ENCODE results near the gene CECR2. TPM values are rescaled to one million over a fixed set of nuclear protein-coding genes. Genes with fewer than 3 reads are reported as not detected.

Gene CECR2
- total RNA-seq, 6 experiments from 2014 or later = not detected

GRCh38 chr22:17370766-17371432 is 1.6 kb downstream of the CECR2 start:
- no peaks in the 10 kb centered on the region for H3K4me1 Mint-ChIP-seq (ENCODE audit: low read depth)
- no peaks in the 10 kb centered on the region; the same call in 1 of the 2 replicates for H3K9me3 Mint-ChIP-seq
- no peak for DNase-seq
- no peak overlapping the region for H3K27ac Mint-ChIP-seq
- H3K36me3 Mint-ChIP-seq (ENCODE audit: low read depth) = peaks cover 8% of the 10 kb centered on the region; the same call in 1 of the 2 replicates
- no peak overlapping the region for H3K4me3 Mint-ChIP-seq
- TF ChIP-seq CTCF (IDR thresholded peaks at IDR 0.05) = no peak
- peaks cover 24% of the 10 kb centered on the region for H3K27me3 Mint-ChIP-seq (ENCODE audit: insufficient read depth)

GRCh38 chr22:17371448-17371847 is 2.2 kb downstream of the CECR2 start:
- H3K27me3 Mint-ChIP-seq (ENCODE audit: insufficient read depth) = peaks cover 22% of the 10 kb centered on the region
- TF ChIP-seq CTCF (IDR thresholded peaks at IDR 0.05) = no peak
- H3K4me1 Mint-ChIP-seq (ENCODE audit: low read depth) = no peaks in the 10 kb centered on the region
- no peak overlapping the region for H3K27ac Mint-ChIP-seq
- H3K9me3 Mint-ChIP-seq = no peaks in the 10 kb centered on the region; the same call in 1 of the 2 replicates
- peaks cover 5% of the 10 kb centered on the region; the same call in 1 of the 2 replicates for H3K36me3 Mint-ChIP-seq (ENCODE audit: low read depth)
- no peak for DNase-seq
- H3K4me3 Mint-ChIP-seq = no peak overlapping the region

- no peaks in the 10 kb centered on the region for H3K4me1 Mint-ChIP-seq (ENCODE audit: low read depth)
- TF ChIP-seq CTCF (IDR thresholded peaks at IDR 0.05) = no peak
- no peaks in the 10 kb centered on the region for H3K36me3 Mint-ChIP-seq (ENCODE audit: low read depth)
- no peak for DNase-seq
- H3K27ac Mint-ChIP-seq = no peak overlapping the region
- H3K4me3 Mint-ChIP-seq = no peak overlapping the region
- H3K9me3 Mint-ChIP-seq = no peaks in the 10 kb centered on the region
- H3K27me3 Mint-ChIP-seq (ENCODE audit: insufficient read depth) = peaks cover 16% of the 10 kb centered on the region
These were observed 4.6 kb downstream of the CECR2 start for GRCh38 chr22:17373855-17374254.

- no peaks in the 10 kb centered on the region for H3K36me3 Mint-ChIP-seq (ENCODE audit: low read depth)
- no peak for DNase-seq
- H3K27ac Mint-ChIP-seq = no peak overlapping the region
- no peaks in the 10 kb centered on the region; the same call in 1 of the 2 replicates for H3K9me3 Mint-ChIP-seq
- H3K4me3 Mint-ChIP-seq = no peak overlapping the region
- peaks cover 12% of the 10 kb centered on the region for H3K27me3 Mint-ChIP-seq (ENCODE audit: insufficient read depth)
- H3K4me1 Mint-ChIP-seq (ENCODE audit: low read depth) = no peaks in the 10 kb centered on the region
- TF ChIP-seq CTCF (IDR thresholded peaks at IDR 0.05) = no peak
These were observed 6.8 kb downstream of the CECR2 start for GRCh38 chr22:17375914-17376614.

- Mint-ChIP-seq H3K36me3 (ENCODE audit: low read depth) (no peaks in the 10 kb centered on the region), H3K27me3 (ENCODE audit: insufficient read depth) (peaks cover 5% of the 10 kb centered on the region; the same call in 1 of the 2 replicates), H3K27ac (no peak overlapping the region), H3K4me1 (ENCODE audit: low read depth) (no peaks in the 10 kb centered on the region), H3K9me3 (no peaks in the 10 kb centered on the region; the same call in 1 of the 2 replicates), H3K4me3 (no peak overlapping the region)
- TF ChIP-seq CTCF (IDR thresholded peaks at IDR 0.05) = no peak
- no peak for DNase-seq
These were observed 7.7 kb downstream of the CECR2 start for GRCh38 chr22:17376950-17377349.
